Natural killer cell (primary cell): ENCODE data around the gene OR2K2. TPM values are rescaled to one million over a fixed set of nuclear protein-coding genes. Genes with fewer than 3 reads are reported as not detected.
"Not testable (repeated sequence)": the region's sequence is repeated elsewhere in the genome, so short reads cannot be mapped to it uniquely, and the experiment has no call there.

Source experiments
- ATAC-seq, 3 donors: fragments of 150-1000 bp in 2 of 3; fragments of 200-7000 bp in 1 of 3; cut with Tn5 transposase; 1 replicate in 1 of 3; 2 replicates in 2 of 3; pipeline ENCODE4 v1.10.0; 2021; ENCODE audit warnings: mild to moderate bottlenecking in 2 of 3, moderate library complexity in 2 of 3
- DNase-seq, 2 donors: peaks; one replicate each; pipeline versions ENCODE4 v3.0.0 to v3.0.0-alpha.2; 2013 to 2021; ENCODE audit warnings: mixed read lengths in 1 of 2
- H3K27ac ChIP-seq: one replicate; pipeline ENCODE4 v1.5.1; 2013; ENCODE audit warnings: mild to moderate bottlenecking, low read length
- H3K27me3 ChIP-seq: one replicate; pipeline ENCODE4 v1.6.1; 2013; ENCODE audit warnings: low read length; ENCODE audit not compliant: control insufficient read depth, insufficient read depth
- H3K36me3 ChIP-seq: one replicate; pipeline ENCODE4 v1.6.1; 2013; ENCODE audit warnings: low read length; ENCODE audit not compliant: control insufficient read depth, insufficient read depth
- H3K4me1 ChIP-seq: one replicate; pipeline ENCODE4 v1.6.1; 2013; ENCODE audit warnings: low read length; ENCODE audit not compliant: control insufficient read depth, insufficient read depth
- H3K4me3 ChIP-seq: one replicate; pipeline ENCODE4 v1.5.1; 2013; ENCODE audit warnings: low read length
- H3K9me3 ChIP-seq: one replicate; pipeline ENCODE4 v1.6.1; 2013; ENCODE audit warnings: low read length; ENCODE audit not compliant: control insufficient read depth, insufficient read depth
- H3K27ac Mint-ChIP-seq, 2 donors: one replicate each; pipeline ENCODE4 v1.8.0; 2022; ENCODE audit warnings: mild to moderate bottlenecking in 2 of 2, mixed read lengths in 2 of 2, moderate library complexity in 1 of 2
- H3K27me3 Mint-ChIP-seq, 2 donors: one replicate each; pipeline ENCODE4 v1.8.0; 2022; ENCODE audit warnings: low read depth in 2 of 2, mixed read lengths in 2 of 2
- H3K36me3 Mint-ChIP-seq: one replicate; pipeline ENCODE4 v1.8.0; 2022; ENCODE audit warnings: mixed read lengths
- H3K4me1 Mint-ChIP-seq, 2 donors: one replicate each; pipeline ENCODE4 v1.8.0; 2022; ENCODE audit warnings: mixed read lengths in 2 of 2
- H3K4me3 Mint-ChIP-seq: one replicate; pipeline ENCODE4 v1.8.0; 2022; ENCODE audit warnings: mild to moderate bottlenecking, moderate library complexity, mixed read lengths
- H3K9me3 Mint-ChIP-seq, 2 donors: one replicate each; pipeline ENCODE4 v1.8.0; 2022; ENCODE audit warnings: mixed read lengths in 2 of 2
- CTCF ChIP-seq: fragments of 200-600 bp; IDR thresholded peaks from one replicate; pipeline ENCODE4 v1.8.0; 2022; ENCODE audit warnings: antibody characterized with exemption
- WGBS: methylation state at CpG from one replicate; pipeline ENCODE4 v1.1.7; 2013; ENCODE audit warnings: missing lambda C conversion rate; ENCODE audit not compliant: insufficient coverage; 5-methylcytosine and 5-hydroxymethylcytosine counted together
- intact Hi-C: fragments of 100-400 bp; cut with micrococcal nuclease; formaldehyde crosslinking; loops from one replicate; pipeline ENCODE4 v1.14.2; 2022
- total RNA-seq, 4 donors: library from RNA; stranded (reverse); fragments of 120-200 nt in 1 of 4; gene quantifications; one replicate each; pipeline versions ENCODE4 v1.2.3 to v1.2.4, GENCODE V29; 2013 to 2022

OR2K2 gene
- total RNA-seq, 3 donors from 2014 or later (not counting 1 experiment from before 2014, with no cell fraction given): not detected

- no peaks in the 10 kb centered on the region for H3K36me3 ChIP-seq
- no peaks in the 10 kb centered on the region for H3K9me3 Mint-ChIP-seq
- H3K27ac Mint-ChIP-seq: no peak overlapping the region
- no peak overlapping the region for H3K4me3 Mint-ChIP-seq
- H3K27me3 ChIP-seq: no peaks in the 10 kb centered on the region
- H3K36me3 Mint-ChIP-seq: no peaks in the 10 kb centered on the region
- intact Hi-C loops: no loop called here
- 90% methylated on average over 4 of the region's 5 CpGs for WGBS
- H3K27ac ChIP-seq: no peak overlapping the region
- H3K4me3 ChIP-seq: no peak overlapping the region
- no peaks in the 10 kb centered on the region for H3K9me3 ChIP-seq
- DNase-seq (no peak), ATAC-seq (no peak)
- H3K4me1 ChIP-seq: no peaks in the 10 kb centered on the region
- H3K4me1 Mint-ChIP-seq: no peaks in the 10 kb centered on the region
- TF ChIP-seq CTCF: no peak
- peaks cover 0 to 4% of the 10 kb centered on the region in 2 donors for H3K27me3 Mint-ChIP-seq
These were observed 24.1 kb downstream of the OR2K2 start for GRCh38 chr9:111305914-111306313.

- H3K27ac ChIP-seq, H3K4me3 ChIP-seq, H3K36me3 Mint-ChIP-seq, ATAC-seq, H3K4me1 Mint-ChIP-seq, H3K36me3 ChIP-seq, H3K27me3 ChIP-seq, DNase-seq, H3K4me1 ChIP-seq, H3K9me3 Mint-ChIP-seq, H3K9me3 ChIP-seq, H3K4me3 Mint-ChIP-seq, H3K27ac Mint-ChIP-seq, intact Hi-C loops: not testable (repeated sequence)
- H3K27me3 Mint-ChIP-seq: peaks cover 2 to 10% of the 10 kb centered on the region in 2 donors
- 90% methylated on average over 4 of the region's 6 CpGs for WGBS
These were observed 26.0 kb downstream of the OR2K2 start for GRCh38 chr9:111304000-111304399.

GRCh38 chr9:111301195-111301594, 28.8 kb downstream of the OR2K2 start:
- no peak overlapping the region for H3K27ac Mint-ChIP-seq
- no peaks in the 10 kb centered on the region for H3K36me3 ChIP-seq
- no peaks in the 10 kb centered on the region for H3K9me3 ChIP-seq
- ATAC-seq: no peak
- no peaks in the 10 kb centered on the region for H3K4me1 Mint-ChIP-seq
- H3K9me3 Mint-ChIP-seq: no peaks in the 10 kb centered on the region
- no peak for TF ChIP-seq CTCF
- H3K4me3 Mint-ChIP-seq: no peak overlapping the region
- peaks cover 2 to 10% of the 10 kb centered on the region in 2 donors for H3K27me3 Mint-ChIP-seq
- H3K36me3 Mint-ChIP-seq: no peaks in the 10 kb centered on the region
- H3K27me3 ChIP-seq: no peaks in the 10 kb centered on the region
- no peak overlapping the region for H3K4me3 ChIP-seq
- H3K27ac ChIP-seq: no peak overlapping the region
- DNase-seq: no peak
- H3K4me1 ChIP-seq: no peaks in the 10 kb centered on the region
- no CpG with 5 or more reads among the region's 1 CpG for WGBS
- intact Hi-C loops: no loop called here

- Mint-ChIP-seq H3K27ac (no peak overlapping the region), H3K4me3 (no peak overlapping the region)
These were observed 29.8 kb downstream of the OR2K2 start for GRCh38 chr9:111300140-111300735.

More at GRCh38 chr9:111300140-111300735, 29.8 kb downstream of the OR2K2 start:
- Mint-ChIP-seq H3K4me1 (no peaks in the 10 kb centered on the region), H3K9me3 (no peaks in the 10 kb centered on the region), H3K27me3 (peaks cover 2 to 10% of the 10 kb centered on the region in 2 donors), H3K36me3 (no peaks in the 10 kb centered on the region)
- WGBS: 92% methylated on average over 4 of the region's 4 CpGs
- Histone ChIP-seq H3K27me3 (no peaks in the 10 kb centered on the region), H3K4me3 (no peak overlapping the region), H3K4me1 (no peaks in the 10 kb centered on the region), H3K27ac (no peak overlapping the region), H3K9me3 (no peaks in the 10 kb centered on the region), H3K36me3 (no peaks in the 10 kb centered on the region)
- ATAC-seq: no peak
- no peak for DNase-seq
- intact Hi-C loops: no loop called here
- no peak for TF ChIP-seq CTCF
